ENCODE data around the gene DLX2. TPM values are rescaled to one million over a fixed set of nuclear protein-coding genes. Genes with fewer than 3 reads are reported as not detected.

Gene DLX2
- polyA plus RNA-seq, 1 donor from 2014 or later: 7.7 TPM

- Histone ChIP-seq H3K4me2 (ENCODE audit: low read length) (peak overlapping the region; percentile 87), H3K27ac (ENCODE audit: low read length) (peak overlapping the region; percentile 93), H2AFZ (ENCODE audit: low read depth, low read length) (peak overlapping the region; percentile 25), H3K4me3 (ENCODE audit: low read length) (peak overlapping the region; percentile 85), H3F3A (ENCODE audit: insufficient read depth, low read length, poor library complexity, severe bottlenecking) (peaks cover 5% of the 10 kb centered on the region), H3K79me2 (replicated peaks; ENCODE audit: insufficient read depth, low read length) (peaks cover 56% of the 10 kb centered on the region), H3K9ac (ENCODE audit: low read length) (peak overlapping the region; percentile 92), H3K27me3 (ENCODE audit: insufficient read depth, low read depth, low read length) (peaks cover 23% of the 10 kb centered on the region), H3K9me2 (ENCODE audit: insufficient read depth, low read length) (no peaks in the 10 kb centered on the region), H4K20me1 (ENCODE audit: insufficient read depth) (peaks cover 19% of the 10 kb centered on the region), H3K36me3 (ENCODE audit: insufficient read depth, low read length) (no peaks in the 10 kb centered on the region), H3K9me3 (ENCODE audit: low read length) (no peaks in the 10 kb centered on the region)
- no peak for TF ChIP-seq SMC3 (conservative IDR thresholded peaks at IDR 0.05; ENCODE audit: poor library complexity)
- TF ChIP-seq REST (IDR thresholded peaks at IDR 0.05; ENCODE audit: borderline replicate concordance): no peak
- TF ChIP-seq POLR2AphosphoS5 (IDR thresholded peaks at IDR 0.05): peak; percentile 45
- peak; percentile 57 for TF ChIP-seq MXI1 (conservative IDR thresholded peaks at IDR 0.05; ENCODE audit: poor library complexity, severe bottlenecking)
These were observed 794 bp downstream of the DLX2 start for GRCh38 chr2:172101821-172102390.

GRCh38 chr2:172100935-172101820, 1.5 kb downstream of the DLX2 start:
- H3K27me3 ChIP-seq (ENCODE audit: insufficient read depth, low read depth, low read length): peaks cover 16% of the 10 kb centered on the region
- peak overlapping the region; percentile 87 for H3K4me2 ChIP-seq (ENCODE audit: low read length)
- TF ChIP-seq TAF1 (IDR thresholded peaks at IDR 0.05; ENCODE audit: low read depth) (peak; percentile 52), EZH2 (IDR thresholded peaks at IDR 0.05; ENCODE audit: borderline replicate concordance, insufficient read depth, low read length, poor library complexity, severe bottlenecking) (no peak), RAD21 (conservative IDR thresholded peaks at IDR 0.05) (peak; percentile 9), POLR2AphosphoS5 (IDR thresholded peaks at IDR 0.05) (peak; percentile 44), CTCF (IDR thresholded peaks at IDR 0.05; ENCODE audit: poor library complexity, severe bottlenecking) (peak; percentile 33)
- H3K4me3 ChIP-seq (ENCODE audit: low read length): peak overlapping the region; percentile 85
- peaks cover 5% of the 10 kb centered on the region for H3F3A ChIP-seq (ENCODE audit: insufficient read depth, low read length, poor library complexity, severe bottlenecking)
- H2AFZ ChIP-seq (ENCODE audit: low read depth, low read length): no peak overlapping the region
- H4K20me1 ChIP-seq (ENCODE audit: insufficient read depth): peaks cover 19% of the 10 kb centered on the region
- H3K79me2 ChIP-seq (replicated peaks; ENCODE audit: insufficient read depth, low read length): peaks cover 60% of the 10 kb centered on the region
- H3K9me3 ChIP-seq (ENCODE audit: low read length): no peaks in the 10 kb centered on the region
- no peaks in the 10 kb centered on the region for H3K9me2 ChIP-seq (ENCODE audit: insufficient read depth, low read length)
- H3K9ac ChIP-seq (ENCODE audit: low read length): peak overlapping the region; percentile 92
- H3K27ac ChIP-seq (ENCODE audit: low read length): peak overlapping the region; percentile 93
- H3K36me3 ChIP-seq (ENCODE audit: insufficient read depth, low read length): no peaks in the 10 kb centered on the region

Data from neural cell (in vitro differentiated cells).